SK-N-SH (cell line): ENCODE measurements around the gene OGFR. TPM values are rescaled to one million over a fixed set of nuclear protein-coding genes. Genes with fewer than 3 reads are reported as not detected.
"Not testable (repeated sequence)": the region's sequence is repeated elsewhere in the genome, so short reads cannot be mapped to it uniquely, and the experiment has no call there.

Experiments
- CTCF ChIA-PET: fragments of 300-600, 350-600 bp; formaldehyde crosslinking; extraction: SDS; loops from one replicate; lab custom pipeline; 2021; lab: Yijun Ruan, JAX
- POLR2A ChIA-PET: fragments of 350-600 bp; sonication (Branson Sonifier 250); formaldehyde crosslinking; extraction: SDS; loops from one replicate; lab custom pipeline; 2020; ENCODE audit warnings: antibody characterized with exemption, inconsistent platforms; lab: Yijun Ruan, JAX
- DNase-seq: peaks from one replicate; pipeline ENCODE4 v3.0.0; 2012
- H2AFZ ChIP-seq: fragments of 200-600 bp; sonication (generic); 2 replicates; pipeline ENCODE4 v1.8.1; 2016; ENCODE audit warnings: antibody characterized with exemption, mild to moderate bottlenecking, low read depth
- H3F3A ChIP-seq: fragments of 200-600 bp; sonication (generic); replicated peaks from 2 replicates; pipeline ENCODE3; 2016; ENCODE audit warnings: antibody characterized with exemption, mild to moderate bottlenecking; ENCODE audit not compliant: insufficient read depth
- H3K27ac ChIP-seq, 2 experiments: fragments of 200-500 bp in 1 of 2; fragments of 200-600 bp in 1 of 2; sonication (Bioruptor generic) in 1 of 2; sonication (generic), shearing (Covaris generic) in 1 of 2; 2 replicates each; pipeline versions ENCODE4 v1.5.1 to v1.6.1; 2014 to 2016; ENCODE audit warnings: low read depth in 2 of 2, inconsistent platforms in 1 of 2, low read length in 1 of 2, mild to moderate bottlenecking in 1 of 2, mixed read lengths in 1 of 2
- H3K27me3 ChIP-seq: fragments of 200-600 bp; sonication (generic), shearing (Covaris generic); 2 replicates; pipeline ENCODE4 v1.6.1; 2016; ENCODE audit warnings: mixed run types; ENCODE audit not compliant: insufficient read depth
- H3K36me3 ChIP-seq, 2 experiments: fragments of 200-500 bp in 1 of 2; fragments of 200-600 bp in 1 of 2; sonication (Bioruptor generic) in 1 of 2; sonication (generic) in 1 of 2; replicated peaks in 1 of 2; 2 replicates each; pipeline versions ENCODE3 to v1.5.1; 2014 to 2016; ENCODE audit warnings: low read length in 1 of 2, mild to moderate bottlenecking in 1 of 2; ENCODE audit not compliant: insufficient read depth in 2 of 2, control insufficient read depth in 1 of 2
- H3K4me1 ChIP-seq, 2 experiments: fragments of 200-500 bp in 1 of 2; fragments of 200-600 bp in 1 of 2; sonication (Bioruptor generic) in 1 of 2; sonication (generic), shearing (Covaris generic) in 1 of 2; 2 replicates each; pipeline versions ENCODE4 v1.5.1 to v1.6.1; 2014 to 2016; ENCODE audit warnings: low read depth in 1 of 2, low read length in 1 of 2, mixed run types in 1 of 2; ENCODE audit not compliant: insufficient read depth in 2 of 2, control insufficient read depth in 1 of 2
- H3K4me2 ChIP-seq: fragments of 200-600 bp; sonication (generic), shearing (Covaris generic); 2 replicates; pipeline ENCODE4 v1.6.1; 2017; ENCODE audit warnings: mixed run types
- H3K4me3 ChIP-seq, 2 experiments: fragments of 200-500 bp in 1 of 2; fragments of 200-600 bp in 1 of 2; sonication (Bioruptor generic) in 1 of 2; sonication (generic), shearing (Covaris generic) in 1 of 2; 2 replicates each; pipeline versions ENCODE4 v1.5.1 to v1.8.1; 2014 to 2016; ENCODE audit warnings: low read depth in 2 of 2, inconsistent platforms in 1 of 2, low read length in 1 of 2, mild to moderate bottlenecking in 1 of 2, mixed read lengths in 1 of 2, moderate library complexity in 1 of 2
- H3K79me2 ChIP-seq: fragments of 200-600 bp; sonication (generic); 2 replicates; pipeline ENCODE4 v1.8.1; 2017; ENCODE audit warnings: mild to moderate bottlenecking; ENCODE audit not compliant: insufficient read depth
- H3K9ac ChIP-seq: fragments of 200-600 bp; sonication (generic); 2 replicates; pipeline ENCODE4 v1.6.1; 2017; ENCODE audit warnings: mixed run types
- H3K9me2 ChIP-seq: fragments of 200-600 bp; sonication (generic); 2 replicates; pipeline ENCODE4 v1.6.1; 2017; ENCODE audit warnings: mixed run types
- H3K9me3 ChIP-seq: fragments of 200-600 bp; sonication (generic); 2 replicates; pipeline ENCODE4 v1.6.1; 2017; ENCODE audit warnings: mixed run types, mild to moderate bottlenecking, moderate library complexity
- H4K20me1 ChIP-seq: fragments of 200-600 bp; sonication (generic); 2 replicates; pipeline ENCODE4 v1.6.1; 2017; ENCODE audit warnings: mild to moderate bottlenecking, mixed run types; ENCODE audit not compliant: insufficient read depth
- CHD2 ChIP-seq: fragments of 150-350 bp; IDR thresholded peaks from 2 replicates; pipeline ENCODE4 v1.6.1; 2018; ENCODE audit warnings: low read length; ENCODE audit not compliant: partially characterized antibody
- CTCF ChIP-seq: fragments of 200-600 bp; sonication (generic); IDR thresholded peaks from 2 replicates; pipeline ENCODE4 v1.6.1; 2017; ENCODE audit warnings: antibody characterized with exemption, mild to moderate bottlenecking, moderate library complexity
- ELF1 ChIP-seq: IDR thresholded peaks from 2 replicates; pipeline ENCODE4 v1.4.0; 2012
- EP300 ChIP-seq, 2 experiments: IDR thresholded peaks; 2 replicates each; pipeline versions ENCODE4 v1.4.0 to v1.6.1; 2012; ENCODE audit warnings: borderline replicate concordance in 1 of 2, low read depth in 1 of 2, low read length in 1 of 2
- FOSL2 ChIP-seq: IDR thresholded peaks from 2 replicates; pipeline ENCODE4 v1.4.0; 2012; ENCODE audit warnings: low read depth, mild to moderate bottlenecking, moderate library complexity, borderline replicate concordance
- FOXJ3 ChIP-seq: sonication (generic); formaldehyde crosslinking; IDR thresholded peaks from 2 replicates; pipeline ENCODE4 v1.5.1; 2020; ENCODE audit warnings: mild to moderate bottlenecking, missing genetic modification reagents
- FOXM1 ChIP-seq: IDR thresholded peaks from 2 replicates; pipeline ENCODE4 v1.4.0; 2012; ENCODE audit warnings: low read depth, mild to moderate bottlenecking
- GATA2 ChIP-seq: sonication (generic); formaldehyde crosslinking; IDR thresholded peaks from 2 replicates; pipeline ENCODE4 v1.5.0; 2020; ENCODE audit warnings: mild to moderate bottlenecking, missing genetic modification reagents
- JUND ChIP-seq: IDR thresholded peaks from 2 replicates; pipeline ENCODE4 v1.4.0; 2012
- MEF2A ChIP-seq: IDR thresholded peaks from 2 replicates; pipeline ENCODE4 v1.4.0; 2012; ENCODE audit warnings: low read depth, borderline replicate concordance
- NFIC ChIP-seq: IDR thresholded peaks from 2 replicates; pipeline ENCODE4 v1.4.0; 2012; ENCODE audit warnings: borderline replicate concordance
- POLR2AphosphoS5 ChIP-seq: IDR thresholded peaks from 2 replicates; pipeline ENCODE4 v1.6.1; 2012; ENCODE audit warnings: low read depth, low read length
- RAD21 ChIP-seq: IDR thresholded peaks from 2 replicates; pipeline ENCODE4 v1.6.1; 2012; ENCODE audit warnings: mild to moderate bottlenecking, low read length
- RCOR1 ChIP-seq: fragments of 150-350 bp; IDR thresholded peaks from 2 replicates; pipeline ENCODE4 v1.6.1; 2017; ENCODE audit warnings: antibody characterized with exemption, low read length
- REST ChIP-seq: IDR thresholded peaks from 2 replicates; pipeline ENCODE4 v1.6.1; 2012; ENCODE audit warnings: mild to moderate bottlenecking, low read depth, low read length, moderate library complexity
- RFX5 ChIP-seq: IDR thresholded peaks from 2 replicates; pipeline ENCODE4 v1.6.1; 2012; ENCODE audit warnings: mild to moderate bottlenecking, improper control_type of control experiment, low read length
- YY1 ChIP-seq: IDR thresholded peaks from 2 replicates; pipeline ENCODE4 v1.4.0; 2012; ENCODE audit warnings: low read depth, mild to moderate bottlenecking
- WGBS: methylation state at CpG from one replicate; pipeline ENCODE4 v1.1.6; 2017; ENCODE audit warnings: low lambda C conversion rate; 5-methylcytosine and 5-hydroxymethylcytosine counted together
- polyA plus RNA-seq, 3 experiments: library from polyadenylated mRNA; depleted of rRNA; stranded (reverse); fragments of >200 nt; gene quantifications; 2 replicates each; pipeline ENCODE4 v1.2.3, GENCODE V29; 2012
- TF ChIP-seq, protein P1 (sequence below): fragments of 150-350 bp; IDR thresholded peaks from 2 replicates; pipeline ENCODE4 v1.6.1; 2017; ENCODE audit warnings: antibody characterized with exemption, low read length, low read depth, borderline replicate concordance

Gene OGFR
- polyA plus RNA-seq, 1 of the 3 experiments (the other 2 are of a cell fraction), result 60.8 TPM

- no peaks in the 10 kb centered on the region for H4K20me1 ChIP-seq
- peaks cover 42% of the 10 kb centered on the region for H3K79me2 ChIP-seq
- peaks cover 16 to 54% of the 10 kb centered on the region in 2 experiments for H3K36me3 ChIP-seq
- TF ChIP-seq POLR2AphosphoS5, result no peak
- no peak for TF ChIP-seq FOSL2
- no peak for TF ChIP-seq YY1
- no peak for TF ChIP-seq EP300 (IDR thresholded peaks at IDR 0.05; ENCODE audit: borderline replicate concordance in 1 of 2, low read depth in 1 of 2, low read length in 1 of 2)
- TF ChIP-seq, protein P1, sequence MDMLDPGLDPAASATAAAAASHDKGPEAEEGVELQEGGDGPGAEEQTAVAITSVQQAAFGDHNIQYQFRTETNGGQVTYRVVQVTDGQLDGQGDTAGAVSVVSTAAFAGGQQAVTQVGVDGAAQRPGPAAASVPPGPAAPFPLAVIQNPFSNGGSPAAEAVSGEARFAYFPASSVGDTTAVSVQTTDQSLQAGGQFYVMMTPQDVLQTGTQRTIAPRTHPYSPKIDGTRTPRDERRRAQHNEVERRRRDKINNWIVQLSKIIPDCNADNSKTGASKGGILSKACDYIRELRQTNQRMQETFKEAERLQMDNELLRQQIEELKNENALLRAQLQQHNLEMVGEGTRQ, result no peak
- no peak for TF ChIP-seq RAD21
- no peak for TF ChIP-seq FOXM1
- no peak for TF ChIP-seq GATA2 (CRISPR knock-in tag)
- no peak for TF ChIP-seq CHD2
- TF ChIP-seq CTCF, result no peak
- no peak for TF ChIP-seq REST
- TF ChIP-seq ELF1, result no peak
- TF ChIP-seq JUND, result no peak
- no peak for TF ChIP-seq RCOR1
- no peak for TF ChIP-seq NFIC
- no peak for TF ChIP-seq RFX5
- no peak for TF ChIP-seq FOXJ3 (CRISPR knock-in tag)
- no peak for TF ChIP-seq MEF2A
- TF ChIP-seq, all 33 proteins: peak for 0
- H2AFZ ChIP-seq, result no peak overlapping the region
- H3F3A ChIP-seq, result no peaks in the 10 kb centered on the region
- no peak overlapping the region for H3K4me2 ChIP-seq
- ChIA-PET POLR2A (no interaction called here), CTCF (no interaction called here)
- H3K9me3 ChIP-seq, result no peaks in the 10 kb centered on the region
- no peak overlapping the region for H3K9ac ChIP-seq
- 98% methylated on average over 12 of the region's 12 CpGs for WGBS
- H3K4me3 ChIP-seq, result no peak overlapping the region
- no peaks in the 10 kb centered on the region for H3K4me1 ChIP-seq
- no peak for DNase-seq
- H3K27me3 ChIP-seq, result no peaks in the 10 kb centered on the region
- H3K9me2 ChIP-seq, result no peaks in the 10 kb centered on the region
- no peak overlapping the region for H3K27ac ChIP-seq
These were observed 48.2 kb downstream of the OGFR start for GRCh38 chr20:62852841-62853240.

- H3K4me1 ChIP-seq, POLR2A ChIA-PET, H2AFZ ChIP-seq, H3K27me3 ChIP-seq, H3K4me2 ChIP-seq, H3K9me3 ChIP-seq, H3K4me3 ChIP-seq, DNase-seq, H3K27ac ChIP-seq, H3K9ac ChIP-seq, H3F3A ChIP-seq, H4K20me1 ChIP-seq, CTCF ChIA-PET, H3K9me2 ChIP-seq: not testable (repeated sequence)
- 87% methylated on average over 6 of the region's 6 CpGs for WGBS
- H3K36me3 ChIP-seq, result peaks cover 16 to 55% of the 10 kb centered on the region in 2 experiments
- H3K79me2 ChIP-seq, result peaks cover 47% of the 10 kb centered on the region
These were observed 48.7 kb downstream of the OGFR start for GRCh38 chr20:62853304-62853703.
